Mesendoderm (in vitro differentiated cells): ENCODE data around the gene ABHD6.
A peak's percentile ranks its signal among the peaks of the same experiment; 100 is the strongest.
"Not testable (repeated sequence)": the region's sequence is repeated elsewhere in the genome, so short reads cannot be mapped to it uniquely, and the experiment has no call there.

ENCODE experiments used
- DNase-seq: peaks from one replicate; pipeline ENCODE4 v3.0.0; 2013
- H2AK5ac ChIP-seq: 2 replicates; pipeline ENCODE4 v1.6.1; 2013; ENCODE audit warnings: low read length, inconsistent platforms
- H2BK120ac ChIP-seq: 2 replicates; pipeline ENCODE4 v1.6.1; 2013; ENCODE audit warnings: low read depth, mild to moderate bottlenecking, low read length, moderate library complexity, mixed read lengths
- H2BK15ac ChIP-seq: replicated peaks from 2 replicates; pipeline ENCODE4 v1.6.1; 2013; ENCODE audit warnings: low read depth, mild to moderate bottlenecking, moderate library complexity
- H2BK5ac ChIP-seq: 2 replicates; pipeline ENCODE4 v1.6.1; 2013; ENCODE audit warnings: low read length, inconsistent platforms
- H3K18ac ChIP-seq: 2 replicates; pipeline ENCODE4 v1.6.1; 2013; ENCODE audit warnings: mild to moderate bottlenecking, low read length, mixed read lengths
- H3K23ac ChIP-seq: one replicate; pipeline ENCODE4 v1.6.1; 2013; ENCODE audit warnings: low read length
- H3K27ac ChIP-seq: 2 replicates; pipeline ENCODE4 v1.5.1; 2013; ENCODE audit warnings: low read depth, mild to moderate bottlenecking, inconsistent platforms, low read length, moderate library complexity
- H3K27me3 ChIP-seq: 2 replicates; pipeline ENCODE4 v1.6.1; 2013; ENCODE audit warnings: low read length, control low read depth, mild to moderate bottlenecking, inconsistent platforms; ENCODE audit not compliant: insufficient read depth, poor library complexity
- H3K36me3 ChIP-seq: 2 replicates; pipeline ENCODE4 v1.6.1; 2013; ENCODE audit warnings: low read length, inconsistent platforms; ENCODE audit not compliant: control insufficient read depth, insufficient read depth
- H3K4ac ChIP-seq: one replicate; pipeline ENCODE4 v1.6.1; 2013; ENCODE audit warnings: low read depth, mild to moderate bottlenecking, low read length, moderate library complexity
- H3K4me1 ChIP-seq: 2 replicates; pipeline ENCODE4 v1.6.1; 2013; ENCODE audit warnings: low read depth, low read length, inconsistent platforms; ENCODE audit not compliant: control insufficient read depth
- H3K4me2 ChIP-seq: 2 replicates; pipeline ENCODE4 v1.6.1; 2013; ENCODE audit warnings: low read length
- H3K4me3 ChIP-seq: 2 replicates; pipeline ENCODE4 v1.5.1; 2013; ENCODE audit warnings: mild to moderate bottlenecking, low read length
- H3K56ac ChIP-seq: one replicate; pipeline ENCODE4 v1.6.1; 2013; ENCODE audit warnings: low read length
- H3K79me1 ChIP-seq: 2 replicates; pipeline ENCODE4 v1.6.1; 2013; ENCODE audit warnings: low read length, inconsistent platforms
- H3K79me2 ChIP-seq: 2 replicates; pipeline ENCODE4 v1.6.1; 2013; ENCODE audit warnings: mild to moderate bottlenecking, low read length; ENCODE audit not compliant: control insufficient read depth, insufficient read depth
- H3K9ac ChIP-seq: 2 replicates; pipeline ENCODE4 v1.6.1; 2013; ENCODE audit warnings: low read length, inconsistent platforms
- H4K5ac ChIP-seq: one replicate; pipeline ENCODE4 v1.6.1; 2013; ENCODE audit warnings: low read length
- H4K8ac ChIP-seq: one replicate; pipeline ENCODE4 v1.6.1; 2013; ENCODE audit warnings: low read depth, mild to moderate bottlenecking, control low read depth, low read length, moderate library complexity
- WGBS: extraction: QIAGEN DNeasy Blood & Tissue Kit; methylation state at CpG from one replicate; pipeline ENCODE4 v1.1.7; 2013; ENCODE audit warnings: low lambda C conversion rate, missing lambda C conversion rate; ENCODE audit not compliant: insufficient coverage; ENCODE audit errors: extremely low coverage; 5-methylcytosine and 5-hydroxymethylcytosine counted together

ABHD6 gene

DNA sequence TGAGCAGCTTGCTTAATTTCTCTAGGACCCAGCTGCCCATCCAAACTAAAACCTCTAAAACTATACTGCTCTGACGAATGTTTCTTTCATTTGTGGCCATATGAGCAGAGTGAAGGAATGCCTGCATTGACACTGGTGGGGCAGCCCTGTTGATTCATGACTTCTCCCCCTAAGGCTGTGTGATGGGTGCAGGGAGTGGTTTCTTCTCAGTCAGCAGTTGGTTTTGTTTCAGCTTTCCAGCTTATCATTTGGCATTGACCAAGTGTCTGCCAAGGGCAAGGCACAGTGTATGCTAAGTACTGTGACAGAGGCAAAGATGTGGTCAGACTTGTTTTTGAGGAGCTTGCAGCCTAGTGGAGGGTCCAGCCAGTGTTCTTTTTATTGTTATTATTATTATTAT, 4.7 kb downstream of the ABHD6 start:
- Histone ChIP-seq H3K9ac (no peak overlapping the region), H2BK120ac (no peak overlapping the region), H4K8ac (no peak overlapping the region), H3K36me3 (no peaks in the 10 kb centered on the region), H2BK5ac (no peak overlapping the region), H3K4me3 (no peak overlapping the region), H3K4ac (no peak overlapping the region), H3K4me2 (no peak overlapping the region), H3K79me1 (no peaks in the 10 kb centered on the region), H3K18ac (no peak overlapping the region), H2AK5ac (no peak overlapping the region), H3K27me3 (no peaks in the 10 kb centered on the region), H3K79me2 (no peaks in the 10 kb centered on the region), H4K5ac (no peak overlapping the region), H3K56ac (no peak overlapping the region), H3K23ac (no peak overlapping the region), H2BK15ac (no peak overlapping the region), H3K4me1 (peaks cover 4% of the 10 kb centered on the region), H3K27ac (no peak overlapping the region)
- DNase-seq = no peak
- no CpG with 5 or more reads among the region's 1 CpG for WGBS

DNA sequence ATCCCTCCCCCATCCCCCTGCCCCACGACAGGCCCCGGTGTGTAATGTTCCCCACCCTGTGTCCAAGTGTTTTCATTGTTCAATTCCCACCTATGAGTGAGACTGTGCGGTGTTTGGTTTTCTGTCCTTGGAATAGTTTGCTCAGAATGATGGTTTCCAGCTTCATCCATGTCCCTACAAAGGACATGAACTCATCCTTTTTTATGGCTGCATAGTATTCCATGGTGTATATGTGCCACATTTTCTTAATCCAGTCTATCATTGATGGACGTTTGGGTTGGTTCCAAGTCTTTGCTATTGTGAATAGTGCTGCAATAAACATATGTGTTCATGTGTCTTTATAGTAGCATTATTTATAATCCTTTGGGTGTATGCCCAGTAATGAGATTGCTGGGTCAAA, 5.3 kb downstream of the ABHD6 start:
- not testable (repeated sequence) for H4K8ac ChIP-seq, DNase-seq, H2BK120ac ChIP-seq, H3K36me3 ChIP-seq, H2AK5ac ChIP-seq, H3K27me3 ChIP-seq, H2BK15ac ChIP-seq, H2BK5ac ChIP-seq, H3K27ac ChIP-seq, H3K23ac ChIP-seq, H3K18ac ChIP-seq, H3K56ac ChIP-seq, H3K4me1 ChIP-seq, H3K4me2 ChIP-seq, H3K9ac ChIP-seq, H3K4me3 ChIP-seq, H3K79me1 ChIP-seq, H3K79me2 ChIP-seq, H3K4ac ChIP-seq, H4K5ac ChIP-seq
- WGBS = no CpG with 5 or more reads among the region's 4 CpGs

DNA sequence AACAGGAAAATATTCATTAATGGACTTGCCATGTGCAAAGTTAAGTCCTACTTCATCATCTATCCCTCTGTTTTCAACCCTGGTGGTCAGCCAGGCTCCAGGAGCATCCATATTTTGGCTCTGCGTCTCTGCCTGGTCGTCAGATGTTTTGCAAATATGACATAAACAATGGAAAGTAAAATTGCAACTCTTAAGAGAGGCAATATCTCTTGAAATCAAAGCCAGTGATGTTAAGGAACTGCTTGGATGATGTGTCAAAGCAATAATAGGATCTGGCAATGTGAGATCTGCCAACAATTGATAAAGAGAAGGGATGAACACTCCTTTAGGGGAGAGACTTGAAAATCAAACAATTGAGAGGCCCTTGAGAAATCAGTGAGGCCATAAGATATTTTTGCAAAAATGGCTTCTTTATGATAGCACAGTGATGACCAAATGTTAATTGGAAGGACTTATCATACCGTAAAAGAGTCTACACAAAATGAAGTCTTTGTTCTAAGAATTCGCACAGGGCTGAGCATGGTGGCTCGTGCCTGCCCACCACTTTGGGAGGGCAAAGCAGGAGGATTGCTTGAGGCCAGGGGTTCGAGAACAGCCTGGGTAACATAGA, 6.5 kb downstream of the ABHD6 start:
- Histone ChIP-seq H3K9ac (no peak overlapping the region), H3K79me2 (no peaks in the 10 kb centered on the region), H3K36me3 (no peaks in the 10 kb centered on the region), H4K8ac (no peak overlapping the region), H3K18ac (no peak overlapping the region), H3K23ac (no peak overlapping the region), H3K27ac (no peak overlapping the region), H2BK15ac (no peak overlapping the region), H3K4me2 (no peak overlapping the region), H3K56ac (no peak overlapping the region), H3K27me3 (no peaks in the 10 kb centered on the region), H2BK5ac (no peak overlapping the region), H3K4me3 (no peak overlapping the region), H3K4ac (no peak overlapping the region), H3K79me1 (no peaks in the 10 kb centered on the region), H2BK120ac (no peak overlapping the region), H2AK5ac (no peak overlapping the region), H4K5ac (no peak overlapping the region), H3K4me1 (peaks cover 4% of the 10 kb centered on the region)
- WGBS = no CpG with 5 or more reads among the region's 6 CpGs
- no peak for DNase-seq

DNA sequence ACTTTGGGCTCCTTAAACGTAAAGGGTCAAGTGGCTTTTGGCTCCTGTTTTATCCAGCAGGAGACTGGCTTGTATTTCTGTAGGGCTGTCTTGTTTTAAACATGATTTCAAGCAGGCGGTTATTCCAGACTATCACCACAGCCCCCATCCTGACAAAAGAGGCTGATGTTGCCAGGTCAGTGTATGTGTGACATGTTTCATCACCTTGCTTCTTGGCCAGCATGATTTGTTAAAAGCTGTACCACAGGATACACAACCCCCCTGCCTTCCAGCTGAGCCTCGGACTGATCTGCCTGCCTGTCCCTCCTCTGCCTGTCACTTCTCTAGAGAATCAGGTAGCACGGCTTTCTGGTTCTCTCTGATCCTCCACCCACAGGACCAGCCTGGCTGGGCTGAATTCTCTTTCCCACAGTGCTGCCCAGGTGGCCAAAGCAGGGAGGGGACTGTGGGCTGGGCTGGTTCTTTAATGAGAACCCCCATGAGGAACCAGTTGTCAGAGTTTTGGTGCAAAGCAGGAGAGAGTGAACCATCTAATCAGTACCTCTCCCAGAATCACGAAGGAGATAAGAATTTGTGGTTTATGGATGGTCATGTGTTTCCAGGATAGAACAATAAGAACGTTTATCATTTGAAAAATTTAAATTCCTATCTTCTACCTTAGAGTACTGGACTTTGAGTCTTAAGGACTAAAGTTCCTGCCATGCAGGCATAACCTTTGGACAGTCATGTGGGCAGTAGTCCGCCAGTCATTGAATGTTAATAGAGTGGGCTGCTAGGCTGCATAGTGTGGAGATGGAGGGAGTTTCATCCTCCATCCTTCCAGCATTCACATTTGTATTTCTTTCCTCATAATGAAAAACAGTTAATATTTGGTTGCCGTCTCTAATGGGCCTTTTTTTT, 8.8 kb downstream of the ABHD6 start:
- H3K4me3 ChIP-seq = no peak overlapping the region
- H3K9ac ChIP-seq = no peak overlapping the region
- H2BK120ac ChIP-seq = no peak overlapping the region
- no peak overlapping the region for H3K23ac ChIP-seq
- no peak overlapping the region for H2AK5ac ChIP-seq
- H3K79me1 ChIP-seq = no peaks in the 10 kb centered on the region
- no CpG with 5 or more reads among the region's 8 CpGs for WGBS
- no peak overlapping the region for H2BK15ac ChIP-seq
- H4K5ac ChIP-seq = no peak overlapping the region
- no peak overlapping the region for H3K18ac ChIP-seq
- H3K4me1 ChIP-seq = peaks cover 6% of the 10 kb centered on the region
- H3K27me3 ChIP-seq = no peaks in the 10 kb centered on the region
- DNase-seq = no peak
- no peak overlapping the region for H3K4ac ChIP-seq
- no peak overlapping the region for H3K4me2 ChIP-seq
- H2BK5ac ChIP-seq = no peak overlapping the region
- H3K36me3 ChIP-seq = no peaks in the 10 kb centered on the region
- H3K79me2 ChIP-seq = no peaks in the 10 kb centered on the region
- H3K56ac ChIP-seq = peak overlapping the region; percentile 20
- no peak overlapping the region for H4K8ac ChIP-seq
- no peak overlapping the region for H3K27ac ChIP-seq

DNA sequence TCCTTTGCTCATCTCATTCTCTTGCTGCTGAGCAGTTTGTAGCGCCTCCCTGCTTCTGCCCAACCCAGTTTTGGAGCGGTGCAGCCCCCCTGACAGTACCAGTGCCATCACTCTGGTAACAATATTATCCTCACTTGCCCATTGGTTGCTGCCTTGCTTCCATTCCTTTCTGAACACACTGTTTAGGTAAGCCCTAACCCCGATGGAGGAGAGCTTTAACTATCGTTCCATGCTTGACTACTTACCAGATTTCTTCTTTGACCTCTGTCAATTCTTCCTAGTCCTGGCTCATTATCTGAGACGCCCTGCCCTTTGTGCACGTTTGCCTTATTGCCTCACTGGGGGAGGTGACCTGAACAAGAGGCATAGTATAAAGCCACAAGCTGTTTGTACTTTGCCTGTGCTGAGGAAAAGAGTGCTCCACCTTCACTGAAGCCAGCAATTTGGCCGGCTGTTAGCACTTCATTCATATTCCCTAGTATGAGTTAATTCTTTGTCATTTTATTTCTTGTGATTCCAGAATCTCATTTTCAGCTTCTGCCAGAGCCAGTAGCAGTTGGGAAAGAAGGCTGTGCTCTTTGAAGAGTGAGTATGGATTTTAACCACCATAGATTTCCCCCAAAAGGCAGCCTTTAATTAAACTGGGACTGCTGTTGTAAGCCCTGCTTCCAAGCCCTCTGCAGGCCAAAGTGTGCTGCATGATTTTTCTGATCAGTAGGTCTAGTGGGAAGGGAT, 11.9 kb downstream of the ABHD6 start:
- no peaks in the 10 kb centered on the region for H3K36me3 ChIP-seq
- H2BK15ac ChIP-seq = no peak overlapping the region
- H3K4me1 ChIP-seq = peaks cover 6% of the 10 kb centered on the region
- H3K79me1 ChIP-seq = no peaks in the 10 kb centered on the region
- DNase-seq = peak; percentile 45
- no peak overlapping the region for H4K8ac ChIP-seq
- no peak overlapping the region for H2AK5ac ChIP-seq
- WGBS = no CpG with 5 or more reads among the region's 7 CpGs
- H3K4me2 ChIP-seq = no peak overlapping the region
- H3K79me2 ChIP-seq = no peaks in the 10 kb centered on the region
- H3K23ac ChIP-seq = no peak overlapping the region
- no peak overlapping the region for H2BK120ac ChIP-seq
- H3K9ac ChIP-seq = no peak overlapping the region
- H3K27ac ChIP-seq = no peak overlapping the region
- no peak overlapping the region for H2BK5ac ChIP-seq
- H3K27me3 ChIP-seq = no peaks in the 10 kb centered on the region
- no peak overlapping the region for H4K5ac ChIP-seq
- H3K4ac ChIP-seq = no peak overlapping the region
- no peak overlapping the region for H3K56ac ChIP-seq
- no peak overlapping the region for H3K18ac ChIP-seq
- no peak overlapping the region for H3K4me3 ChIP-seq
